NCI-H146 treated with DMSO at 0.1 percent for 48 hours (cell line): ENCODE measurements around the gene RAB15.
"Not testable (repeated sequence)": the region's sequence is repeated elsewhere in the genome, so short reads cannot be mapped to it uniquely, and the experiment has no call there.

Experiments
- DNase-seq: peaks from one replicate; lab custom pipeline; 2025; ENCODE audit not compliant: unreplicated experiment; lab: John Stamatoyannopoulos, UW

Gene RAB15

DNA sequence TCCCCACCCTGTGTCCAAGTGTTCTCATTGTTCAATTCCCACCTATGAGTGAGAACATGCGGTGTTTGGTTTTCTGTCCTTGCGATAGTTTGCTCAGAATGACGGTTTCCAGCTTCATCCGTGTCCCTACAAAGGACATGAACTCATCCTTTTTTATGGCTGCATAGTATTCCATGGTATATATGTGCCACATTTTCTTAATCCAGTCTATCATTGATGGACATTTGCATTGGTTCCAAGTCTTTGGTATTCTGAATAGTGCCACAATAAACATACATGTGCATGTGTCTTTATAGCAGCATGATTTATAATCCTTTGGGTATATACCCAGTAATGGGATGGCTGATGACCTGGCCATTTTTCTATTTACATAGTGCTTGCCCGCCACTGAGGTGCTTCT lies 58.7 kb downstream of the RAB15 start:
- DNase-seq = not testable (repeated sequence)

DNA sequence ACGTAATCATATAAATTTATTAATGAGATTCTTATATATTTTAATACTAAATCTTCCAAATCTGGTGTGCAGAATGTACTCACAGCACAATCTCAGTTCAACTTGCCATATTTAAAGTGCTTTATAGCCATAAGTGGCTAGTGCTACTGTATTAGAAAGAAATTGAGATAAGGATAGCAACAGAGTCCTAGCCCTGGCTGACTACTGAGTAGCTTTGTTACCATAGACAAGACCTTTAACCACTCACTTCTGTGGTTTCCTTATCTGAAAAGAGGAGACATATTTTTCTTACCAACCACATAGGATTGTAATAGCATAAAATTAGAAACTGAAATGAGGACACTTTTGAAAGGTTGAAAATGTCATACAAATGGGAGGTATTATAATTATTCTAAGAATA lies 59.9 kb downstream of the RAB15 start:
- no peak for DNase-seq

DNA sequence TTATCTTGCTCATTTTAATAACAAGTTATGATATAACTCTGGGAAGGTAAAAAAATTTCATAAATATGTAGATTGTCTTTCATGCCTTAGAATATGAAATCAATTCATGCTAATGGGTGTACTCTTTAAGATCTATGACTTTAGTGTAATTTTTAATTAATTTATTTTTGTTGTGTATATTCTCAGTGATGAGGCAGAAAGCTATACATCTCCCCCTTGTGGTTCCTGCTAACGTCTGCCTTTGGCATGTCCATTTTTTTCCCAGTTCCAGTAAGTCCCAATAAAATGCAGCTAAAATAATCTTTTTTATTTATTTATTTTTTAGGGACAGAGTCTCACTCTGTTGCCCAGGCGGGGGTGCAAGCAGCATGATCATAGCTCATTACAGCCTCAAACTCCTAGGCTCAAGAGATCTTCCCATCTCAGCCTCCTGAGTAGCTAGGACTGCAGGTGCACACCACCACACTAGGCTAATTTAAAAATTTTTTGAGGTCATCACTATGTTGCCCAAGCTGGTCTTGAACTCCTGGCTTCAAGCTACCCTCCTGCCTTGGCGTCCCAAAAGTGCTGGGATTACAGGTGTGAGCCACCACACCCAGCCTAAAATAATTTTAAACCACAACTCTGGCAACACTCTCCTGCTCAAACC lies 61.2 kb downstream of the RAB15 start:
- peak; percentile 14 for DNase-seq

GRCh38 chr14:64906022-64906421 lies 66.1 kb downstream of the RAB15 start:
- no peak for DNase-seq

DNA sequence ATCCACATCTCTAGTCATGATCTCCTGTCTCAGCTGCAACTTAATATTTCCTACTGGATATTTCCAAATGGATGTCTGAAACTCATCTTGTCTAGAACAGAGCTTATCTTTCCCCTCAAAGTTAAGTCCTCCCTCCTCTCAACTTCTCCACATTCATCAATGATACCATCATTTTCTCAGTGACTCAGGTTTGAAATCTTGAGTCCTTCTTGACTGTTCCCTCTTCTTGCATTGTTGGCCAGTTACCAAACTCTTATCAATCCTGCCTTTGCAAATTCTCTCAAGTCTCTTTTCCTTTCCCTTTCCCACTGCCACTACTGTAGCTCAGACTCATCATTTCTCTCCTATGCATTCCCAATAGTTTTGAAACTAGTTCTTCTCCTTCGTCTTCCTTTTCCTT lies 72.2 kb downstream of the RAB15 start:
- DNase-seq = no peak
